ENCODE results near the gene YRDC. TPM values are rescaled to one million over a fixed set of nuclear protein-coding genes. Genes with fewer than 3 reads are reported as not detected.

YRDC gene
- total and polyA plus RNA-seq, 8 donors, result 9.8 to 16.9 (median 12.1) TPM

DNA sequence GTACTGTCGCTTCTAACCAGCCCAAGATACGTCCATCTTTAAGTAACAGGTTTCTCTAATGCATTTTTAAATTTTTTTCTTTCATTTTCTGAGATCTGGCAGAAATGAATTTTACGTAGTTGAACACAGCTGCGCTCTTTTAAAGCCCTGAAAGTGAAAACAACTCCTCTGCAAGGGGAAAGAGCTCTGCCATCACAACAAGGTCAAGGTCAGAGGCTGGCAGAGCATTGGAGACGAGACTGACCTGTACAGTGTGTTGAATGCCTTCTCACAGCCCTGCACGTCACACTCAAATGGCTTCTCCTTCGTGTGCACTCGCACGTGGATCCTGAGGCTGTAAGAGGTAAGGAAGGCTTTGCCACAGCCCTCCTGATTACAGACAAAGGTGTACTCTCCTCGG is 31.7 kb upstream of the YRDC start:
- TF ChIP-seq, protein P1, sequence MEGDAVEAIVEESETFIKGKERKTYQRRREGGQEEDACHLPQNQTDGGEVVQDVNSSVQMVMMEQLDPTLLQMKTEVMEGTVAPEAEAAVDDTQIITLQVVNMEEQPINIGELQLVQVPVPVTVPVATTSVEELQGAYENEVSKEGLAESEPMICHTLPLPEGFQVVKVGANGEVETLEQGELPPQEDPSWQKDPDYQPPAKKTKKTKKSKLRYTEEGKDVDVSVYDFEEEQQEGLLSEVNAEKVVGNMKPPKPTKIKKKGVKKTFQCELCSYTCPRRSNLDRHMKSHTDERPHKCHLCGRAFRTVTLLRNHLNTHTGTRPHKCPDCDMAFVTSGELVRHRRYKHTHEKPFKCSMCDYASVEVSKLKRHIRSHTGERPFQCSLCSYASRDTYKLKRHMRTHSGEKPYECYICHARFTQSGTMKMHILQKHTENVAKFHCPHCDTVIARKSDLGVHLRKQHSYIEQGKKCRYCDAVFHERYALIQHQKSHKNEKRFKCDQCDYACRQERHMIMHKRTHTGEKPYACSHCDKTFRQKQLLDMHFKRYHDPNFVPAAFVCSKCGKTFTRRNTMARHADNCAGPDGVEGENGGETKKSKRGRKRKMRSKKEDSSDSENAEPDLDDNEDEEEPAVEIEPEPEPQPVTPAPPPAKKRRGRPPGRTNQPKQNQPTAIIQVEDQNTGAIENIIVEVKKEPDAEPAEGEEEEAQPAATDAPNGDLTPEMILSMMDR (IDR thresholded peaks at IDR 0.05), result no peak
- no peaks in the 10 kb centered on the region for H3K9me3 ChIP-seq
- H3K27me3 ChIP-seq, result no peaks in the 10 kb centered on the region
- no peak for ATAC-seq
- peaks cover 0 to 79% of the 10 kb centered on the region in 2 donors for H3K36me3 ChIP-seq
- no peak overlapping the region for H3K27ac ChIP-seq
- H3K4me1 ChIP-seq, result peaks cover 0 to 30% of the 10 kb centered on the region in 2 donors
- intact Hi-C loops (cut with DNase I), result no loop called here
- DNase-seq, result no peak
- no peak overlapping the region for H3K4me3 ChIP-seq

DNA sequence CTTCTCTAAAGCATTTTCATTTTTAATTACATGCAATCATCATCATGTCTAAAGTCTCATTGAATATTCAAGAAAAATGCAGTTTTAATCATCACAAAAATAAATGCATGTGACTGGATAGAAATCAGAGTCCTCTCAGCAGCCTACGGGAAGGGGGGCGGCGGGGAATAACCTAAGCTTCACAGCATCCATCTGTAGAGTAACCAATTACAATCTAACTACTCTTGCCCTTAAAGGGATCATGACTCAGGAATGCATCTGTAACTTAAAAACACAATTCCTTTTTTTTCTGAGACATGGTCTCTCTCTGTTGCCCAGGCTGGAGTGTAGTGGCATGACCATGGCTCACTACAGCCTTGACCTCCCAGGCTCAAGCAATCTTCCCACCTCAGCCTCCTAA is 28.8 kb upstream of the YRDC start:
- Histone ChIP-seq H3K9me3 (no peaks in the 10 kb centered on the region), H3K36me3 (peaks cover 0 to 98% of the 10 kb centered on the region in 2 donors), H3K4me3 (no peak overlapping the region), H3K27ac (no peak overlapping the region), H3K27me3 (no peaks in the 10 kb centered on the region), H3K4me1 (peaks cover 0 to 3% of the 10 kb centered on the region in 2 donors)
- intact Hi-C loops (cut with DNase I), result no loop called here
- ATAC-seq (no peak), DNase-seq (no peak)
- TF ChIP-seq, protein P1 (IDR thresholded peaks at IDR 0.05), result no peak

DNA sequence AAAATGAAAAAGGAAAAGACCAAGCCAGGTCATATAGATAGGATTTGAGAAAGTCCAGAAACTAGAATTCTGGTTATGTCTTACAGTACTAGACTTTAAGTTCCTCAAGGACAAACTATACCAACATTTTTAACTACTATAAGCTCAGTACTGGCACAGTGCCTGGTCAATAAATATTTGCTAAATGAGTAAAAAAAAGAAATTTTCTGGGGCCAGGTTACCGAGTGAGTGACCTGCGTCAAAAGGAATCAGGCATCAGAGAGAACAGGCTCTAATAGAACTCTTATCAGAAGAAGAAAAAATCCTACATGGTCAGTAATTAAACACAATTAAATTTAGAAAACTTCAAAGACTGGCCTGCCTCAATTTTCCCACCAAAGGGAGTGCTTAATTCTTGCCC is 23.8 kb upstream of the YRDC start:
- no peak for ATAC-seq
- Histone ChIP-seq H3K4me3 (no peak overlapping the region), H3K36me3 (peaks cover 0 to 88% of the 10 kb centered on the region in 2 donors), H3K27me3 (no peaks in the 10 kb centered on the region), H3K27ac (no peak overlapping the region), H3K9me3 (no peaks in the 10 kb centered on the region), H3K4me1 (no peaks in the 10 kb centered on the region)
- TF ChIP-seq, protein P1 (IDR thresholded peaks at IDR 0.05), result no peak
- no peak for DNase-seq
- intact Hi-C loops (cut with DNase I), result no loop called here

DNA sequence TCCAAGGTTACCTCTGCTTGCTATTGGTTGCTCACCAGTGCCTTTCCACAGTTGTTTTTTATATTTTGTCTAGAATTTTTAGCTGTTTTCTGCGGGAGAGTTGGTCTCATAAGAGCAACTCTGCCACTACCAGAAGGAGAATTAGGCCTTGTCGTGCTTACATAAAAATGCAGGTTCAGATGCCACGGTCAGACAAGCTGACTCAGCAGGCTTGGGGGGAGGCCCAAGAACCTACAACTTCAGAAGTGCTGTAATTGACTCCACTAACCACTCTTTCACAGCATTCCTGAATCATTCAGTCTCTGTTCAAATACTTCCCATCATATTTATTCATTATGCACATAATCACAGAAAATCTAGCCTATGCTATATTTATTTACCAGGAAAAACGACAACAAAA is 23.1 kb upstream of the YRDC start:
- H3K36me3 ChIP-seq, result peaks cover 0 to 86% of the 10 kb centered on the region in 2 donors

DNA sequence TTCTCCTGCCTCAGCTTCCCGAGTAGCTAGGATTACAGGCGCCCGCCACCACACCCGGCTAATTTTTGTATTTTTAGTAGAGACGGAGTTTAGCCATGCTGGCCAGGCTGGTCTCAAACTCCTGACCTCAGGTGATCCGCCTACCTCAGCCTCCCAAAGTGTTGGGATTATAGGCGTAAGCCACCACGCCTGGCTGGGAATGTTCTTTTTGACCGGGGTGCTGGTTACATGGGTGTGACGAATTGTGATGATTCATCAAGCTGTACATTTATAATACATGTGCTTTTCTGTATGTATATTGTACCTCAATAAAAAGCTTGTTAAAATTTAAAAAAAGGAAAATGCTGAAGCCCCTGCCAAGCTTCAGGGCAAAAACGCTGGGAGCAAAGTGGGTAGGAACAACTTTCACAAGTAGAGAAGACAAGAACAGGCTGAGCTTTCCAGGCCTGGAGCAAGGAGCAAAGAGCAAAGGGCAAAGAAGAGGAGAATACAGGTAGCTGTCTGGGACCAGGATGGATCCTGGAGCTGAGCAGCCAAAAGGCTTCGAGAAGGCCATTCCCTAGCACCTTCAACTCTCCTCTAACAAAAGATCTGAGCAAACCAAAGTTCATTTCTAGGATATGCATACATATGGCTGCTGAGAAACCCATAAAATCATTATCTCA is 20.5 kb upstream of the YRDC start:
- H3K36me3 ChIP-seq, result peaks cover 0 to 68% of the 10 kb centered on the region in 2 donors

More for the DNA sequence above, 23.1 kb upstream of the YRDC start:
- Histone ChIP-seq H3K4me1 (peaks cover 0 to 4% of the 10 kb centered on the region in 2 donors), H3K27me3 (no peaks in the 10 kb centered on the region), H3K27ac (no peak overlapping the region), H3K4me3 (no peak overlapping the region), H3K9me3 (no peaks in the 10 kb centered on the region)
- DNase-seq (no peak), ATAC-seq (no peak)
- TF ChIP-seq, protein P1 (IDR thresholded peaks at IDR 0.05), result no peak
- intact Hi-C loops (cut with DNase I), result no loop called here

More for the DNA sequence above, 20.5 kb upstream of the YRDC start:
- intact Hi-C loops (cut with DNase I), result no loop called here
- H3K27ac ChIP-seq, result no peak overlapping the region
- ATAC-seq, result no peak
- peaks cover 0 to 28% of the 10 kb centered on the region in 2 donors for H3K4me1 ChIP-seq
- TF ChIP-seq, protein P1 (IDR thresholded peaks at IDR 0.05), result no peak
- no peaks in the 10 kb centered on the region for H3K27me3 ChIP-seq
- H3K9me3 ChIP-seq, result no peaks in the 10 kb centered on the region
- no peak for DNase-seq
- no peak overlapping the region for H3K4me3 ChIP-seq

Measured in left lung (tissue), 10 donors.